Measurements from ENCODE around the gene BNIP5. TPM values are rescaled to one million over a fixed set of nuclear protein-coding genes. Genes with fewer than 3 reads are reported as not detected.

BNIP5 gene
- total RNA-seq, 8 experiments from 2014 or later, result 0.05 to 0.45 (median 0.14) TPM; not detected in 3

- Histone ChIP-seq H3K27ac (no peak overlapping the region), H3K4me1 (replicated peaks in 1 of 2) (no peaks in the 10 kb centered on the region), H3K4me3 (no peak overlapping the region)
- WGBS, 10 experiments, result 0 to 62% (median 22%) methylated on average over 1 of the region's 1 CpG; no CpG with 5 or more reads in 5 of the 10 experiments
- in situ Hi-C loops (cut with MboI; ENCODE audit: low pct_unique_long_range_greater_than_20kb in 2 of 9, low sequenced_read_pairs in 9 of 9, unreplicated experiment in 9 of 9), result no loop called here
- ATAC-seq (replicated peaks in 6 of 8), result no peak
These were observed 40.4 kb downstream of the BNIP5 start for GRCh38 chr6:36296240-36296639.

- WGBS, 10 experiments, result 83 to 100% methylated on average over 2 of the region's 6 CpGs; no CpG with 5 or more reads in 8 of the 10 experiments
- in situ Hi-C loops (cut with MboI; ENCODE audit: low pct_unique_long_range_greater_than_20kb in 2 of 9, low sequenced_read_pairs in 9 of 9, unreplicated experiment in 9 of 9), result no loop called here
- Histone ChIP-seq H3K4me3 (no peak overlapping the region), H3K4me1 (replicated peaks in 1 of 2) (peaks cover 0 to 10% of the 10 kb centered on the region in 2 donors), H3K27ac (no peak overlapping the region)
- ATAC-seq (replicated peaks in 6 of 8), result no peak
These were observed 44.5 kb downstream of the BNIP5 start for GRCh38 chr6:36292170-36292569.

GRCh38 chr6:36290668-36291620 is 45.7 kb downstream of the BNIP5 start:
- no peak overlapping the region for H3K27ac ChIP-seq
- in situ Hi-C loops (cut with MboI; ENCODE audit: low pct_unique_long_range_greater_than_20kb in 2 of 9, low sequenced_read_pairs in 9 of 9, unreplicated experiment in 9 of 9), result no loop called here
- WGBS, 10 experiments, result 66 to 90% (median 87%) methylated on average over 3 to 8 of the region's 23 CpGs; no CpG with 5 or more reads in 3 of the 10 experiments
- peaks cover 0 to 15% of the 10 kb centered on the region in 2 donors for H3K4me1 ChIP-seq (replicated peaks in 1 of 2)
- H3K4me3 ChIP-seq, result no peak overlapping the region
- peak in 2 of 8 experiments; percentile 28 to 36 for ATAC-seq (replicated peaks in 6 of 8)

- Histone ChIP-seq H3K4me1 (replicated peaks in 1 of 2) (peaks cover 13 to 28% of the 10 kb centered on the region in 2 donors), H3K27ac (no peak overlapping the region), H3K4me3 (no peak overlapping the region)
- WGBS, 10 experiments, result 20 to 86% (median 67%) methylated on average over 1 to 4 of the region's 7 CpGs; no CpG with 5 or more reads in 3 of the 10 experiments
- peak in 6 of 8 experiments; percentile 8 to 73 (median 30) for ATAC-seq (replicated peaks in 6 of 8)
- in situ Hi-C loops (cut with MboI; ENCODE audit: low pct_unique_long_range_greater_than_20kb in 2 of 9, low sequenced_read_pairs in 9 of 9, unreplicated experiment in 9 of 9), result no loop called here
These were observed 47.3 kb downstream of the BNIP5 start for GRCh38 chr6:36289281-36289878.

GRCh38 chr6:36286858-36287257 is 49.8 kb downstream of the BNIP5 start:
- Histone ChIP-seq H3K27ac (no peak overlapping the region), H3K4me3 (no peak overlapping the region), H3K4me1 (replicated peaks in 1 of 2) (peaks cover 13 to 35% of the 10 kb centered on the region in 2 donors)
- WGBS, 10 experiments, result 0 to 88% (median 70%) methylated on average over 1 to 5 of the region's 5 CpGs; no CpG with 5 or more reads in 1 of the 10 experiments
- ATAC-seq (replicated peaks in 6 of 8), result no peak
- in situ Hi-C loops (cut with MboI; ENCODE audit: low pct_unique_long_range_greater_than_20kb in 2 of 9, low sequenced_read_pairs in 9 of 9, unreplicated experiment in 9 of 9), result no loop called here

GRCh38 chr6:36285797-36286196 is 50.9 kb downstream of the BNIP5 start:
- no peak for ATAC-seq (replicated peaks in 6 of 8)
- H3K4me1 ChIP-seq (replicated peaks in 1 of 2), result peaks cover 13 to 35% of the 10 kb centered on the region in 2 donors
- in situ Hi-C loops (cut with MboI; ENCODE audit: low pct_unique_long_range_greater_than_20kb in 2 of 9, low sequenced_read_pairs in 9 of 9, unreplicated experiment in 9 of 9), result no loop called here
- peak overlapping the region in 1 of 2 donors; percentile 55 for H3K27ac ChIP-seq
- WGBS, 10 experiments, result 33 to 100% (median 86%) methylated on average over 1 of the region's 1 CpG; no CpG with 5 or more reads in 5 of the 10 experiments
- peak overlapping the region in 1 of 5 donors; percentile 21 for H3K4me3 ChIP-seq

GRCh38 chr6:36285187-36285671 is 51.5 kb downstream of the BNIP5 start:
- H3K4me3 ChIP-seq, result peak overlapping the region in 3 of 5 donors; percentile 9 to 21 (median 10)
- 20 to 49% (median 32%) methylated on average over 2 to 14 of the region's 26 CpGs; no CpG with 5 or more reads in 2 of the 10 experiments for WGBS, 10 experiments
- in situ Hi-C loops (cut with MboI; ENCODE audit: low pct_unique_long_range_greater_than_20kb in 2 of 9, low sequenced_read_pairs in 9 of 9, unreplicated experiment in 9 of 9), result no loop called here
- peaks cover 13 to 35% of the 10 kb centered on the region in 2 donors for H3K4me1 ChIP-seq (replicated peaks in 1 of 2)
- peak overlapping the region in 1 of 2 donors; percentile 55 for H3K27ac ChIP-seq
- peak in 6 of 8 experiments; percentile 36 to 100 (median 99) for ATAC-seq (replicated peaks in 6 of 8)

GRCh38 chr6:36284359-36284758 is 52.3 kb downstream of the BNIP5 start:
- no peak for ATAC-seq (replicated peaks in 6 of 8)
- peak overlapping the region; percentile 23 to 52 for H3K27ac ChIP-seq
- no peak overlapping the region for H3K4me3 ChIP-seq
- in situ Hi-C loops (cut with MboI; ENCODE audit: low pct_unique_long_range_greater_than_20kb in 2 of 9, low sequenced_read_pairs in 9 of 9, unreplicated experiment in 9 of 9), result no loop called here
- peaks cover 13 to 30% of the 10 kb centered on the region in 2 donors for H3K4me1 ChIP-seq (replicated peaks in 1 of 2)
- 100% methylated on average over 1 of the region's 1 CpG; no CpG with 5 or more reads in 6 of the 10 experiments for WGBS, 10 experiments

- 20 to 100% (median 64%) methylated on average over 1 of the region's 1 CpG; no CpG with 5 or more reads in 6 of the 10 experiments for WGBS, 10 experiments
- Histone ChIP-seq H3K4me3 (no peak overlapping the region), H3K4me1 (replicated peaks in 1 of 2) (peaks cover 13 to 25% of the 10 kb centered on the region in 2 donors), H3K27ac (no peak overlapping the region)
- in situ Hi-C loops (cut with MboI; ENCODE audit: low pct_unique_long_range_greater_than_20kb in 2 of 9, low sequenced_read_pairs in 9 of 9, unreplicated experiment in 9 of 9), result no loop called here
- no peak for ATAC-seq (replicated peaks in 6 of 8)
These were observed 53.1 kb downstream of the BNIP5 start for GRCh38 chr6:36283608-36284007.

GRCh38 chr6:36280983-36281382 is 55.7 kb downstream of the BNIP5 start:
- no peak for ATAC-seq (replicated peaks in 6 of 8)
- 0 to 100% (median 72%) methylated on average over 1 to 4 of the region's 4 CpGs; no CpG with 5 or more reads in 4 of the 10 experiments for WGBS, 10 experiments
- Histone ChIP-seq H3K27ac (no peak overlapping the region), H3K4me3 (no peak overlapping the region), H3K4me1 (replicated peaks in 1 of 2) (peaks cover 13 to 20% of the 10 kb centered on the region in 2 donors)
- in situ Hi-C loops (cut with MboI; ENCODE audit: low pct_unique_long_range_greater_than_20kb in 2 of 9, low sequenced_read_pairs in 9 of 9, unreplicated experiment in 9 of 9), result no loop called here

- WGBS, 10 experiments, result 0 to 79% (median 48%) methylated on average over 1 to 3 of the region's 3 CpGs; no CpG with 5 or more reads in 2 of the 10 experiments
- Histone ChIP-seq H3K27ac (no peak overlapping the region), H3K4me1 (replicated peaks in 1 of 2) (peaks cover 9 to 15% of the 10 kb centered on the region in 2 donors), H3K4me3 (no peak overlapping the region)
- in situ Hi-C loops (cut with MboI; ENCODE audit: low pct_unique_long_range_greater_than_20kb in 2 of 9, low sequenced_read_pairs in 9 of 9, unreplicated experiment in 9 of 9), result no loop called here
- ATAC-seq (replicated peaks in 6 of 8), result no peak
These were observed 56.2 kb downstream of the BNIP5 start for GRCh38 chr6:36280467-36280866.

GRCh38 chr6:36277946-36278470 is 58.7 kb downstream of the BNIP5 start:
- Histone ChIP-seq H3K27ac (no peak overlapping the region), H3K4me1 (replicated peaks in 1 of 2) (no peaks in the 10 kb centered on the region), H3K4me3 (no peak overlapping the region)
- in situ Hi-C loops (cut with MboI; ENCODE audit: low pct_unique_long_range_greater_than_20kb in 2 of 9, low sequenced_read_pairs in 9 of 9, unreplicated experiment in 9 of 9), result no loop called here
- WGBS, 10 experiments, result 38 to 100% (median 86%) methylated on average over 1 to 2 of the region's 2 CpGs; no CpG with 5 or more reads in 5 of the 10 experiments
- ATAC-seq (replicated peaks in 6 of 8), result no peak

Data from motor neuron (in vitro differentiated cells).